Type B pancreatic cell (in vitro differentiated cells): ENCODE measurements around the gene RNF152. TPM values are rescaled to one million over a fixed set of nuclear protein-coding genes. Genes with fewer than 3 reads are reported as not detected.

ENCODE experiments used
- DNase-seq: peaks from one replicate; pipeline ENCODE4 v3.0.0; 2021; ENCODE audit warnings: mixed read lengths; ENCODE audit not compliant: unreplicated experiment; ENCODE audit errors: extremely low spot score
- H3K27ac Mint-ChIP-seq: 2 replicates; pipeline ENCODE4 v1.8.0; 2021; ENCODE audit warnings: mild to moderate bottlenecking, mixed read lengths
- H3K27me3 Mint-ChIP-seq: 2 replicates; pipeline ENCODE4 v1.8.0; 2021; ENCODE audit warnings: mixed read lengths
- H3K36me3 Mint-ChIP-seq: 2 replicates; pipeline ENCODE4 v1.8.0; 2021; ENCODE audit warnings: mixed read lengths
- H3K4me1 Mint-ChIP-seq: one replicate; pipeline ENCODE4 v1.8.0; 2021; ENCODE audit warnings: mixed read lengths; ENCODE audit not compliant: unreplicated experiment
- H3K4me3 Mint-ChIP-seq: 2 replicates; pipeline ENCODE4 v1.8.0; 2021; ENCODE audit warnings: mild to moderate bottlenecking, mixed read lengths
- H3K9me3 Mint-ChIP-seq: 2 replicates; pipeline ENCODE4 v1.8.0; 2021; ENCODE audit warnings: mixed read lengths
- CTCF ChIP-seq: fragments of 200-600 bp; sonication (generic); conservative IDR thresholded peaks from 2 replicates; pipeline ENCODE4 v1.5.0; 2021; ENCODE audit warnings: antibody characterized with exemption, mild to moderate bottlenecking
- total RNA-seq: library from RNA; stranded (reverse); gene quantifications from 2 replicates; pipeline ENCODE4 v1.2.1, GENCODE V29; 2021; ENCODE audit warnings: low replicate concordance

Gene RNF152
- total RNA-seq, 1 donor from 2014 or later: 23.6 TPM

DNA sequence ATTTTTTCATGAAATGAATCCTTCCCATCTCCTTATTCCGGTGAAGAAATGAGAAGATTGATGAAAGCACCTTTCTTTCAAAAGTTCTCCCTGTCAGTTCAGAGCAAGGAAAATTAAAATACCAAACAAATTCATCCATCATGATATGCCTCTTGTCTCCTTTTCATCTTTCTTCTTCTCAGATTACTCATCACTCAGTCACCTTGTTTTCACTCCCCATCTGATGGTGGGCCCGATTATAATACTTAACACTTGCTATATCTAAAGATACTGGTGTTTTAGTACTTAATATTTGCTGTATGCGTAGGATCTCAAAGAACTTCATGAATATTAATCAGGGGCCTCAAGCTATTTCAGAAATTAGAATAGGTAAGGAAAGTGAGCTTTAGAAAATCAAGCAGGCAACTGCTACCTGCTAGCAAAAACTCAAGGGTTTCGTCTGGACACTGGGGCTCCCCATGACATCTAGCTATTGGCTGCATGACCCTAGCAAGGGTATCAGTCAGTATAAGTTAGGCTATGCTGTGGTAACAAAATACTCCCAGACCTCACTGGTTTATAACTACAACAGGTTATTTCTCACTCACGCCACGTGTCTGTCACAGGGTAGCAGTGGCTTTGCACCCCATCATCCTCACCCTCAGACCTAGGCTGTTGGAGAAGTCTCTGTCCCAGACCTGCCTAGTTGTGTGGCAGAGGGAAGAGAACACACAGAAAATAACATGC is 39.0 kb upstream of the RNF152 start:
- Mint-ChIP-seq H3K36me3 (peaks cover 3% of the 10 kb centered on the region), H3K4me1 (peaks cover 5% of the 10 kb centered on the region), H3K4me3 (no peak overlapping the region), H3K27ac (no peak overlapping the region), H3K27me3 (no peaks in the 10 kb centered on the region), H3K9me3 (peaks cover 11% of the 10 kb centered on the region)
- no peak for DNase-seq
- TF ChIP-seq CTCF: no peak

DNA sequence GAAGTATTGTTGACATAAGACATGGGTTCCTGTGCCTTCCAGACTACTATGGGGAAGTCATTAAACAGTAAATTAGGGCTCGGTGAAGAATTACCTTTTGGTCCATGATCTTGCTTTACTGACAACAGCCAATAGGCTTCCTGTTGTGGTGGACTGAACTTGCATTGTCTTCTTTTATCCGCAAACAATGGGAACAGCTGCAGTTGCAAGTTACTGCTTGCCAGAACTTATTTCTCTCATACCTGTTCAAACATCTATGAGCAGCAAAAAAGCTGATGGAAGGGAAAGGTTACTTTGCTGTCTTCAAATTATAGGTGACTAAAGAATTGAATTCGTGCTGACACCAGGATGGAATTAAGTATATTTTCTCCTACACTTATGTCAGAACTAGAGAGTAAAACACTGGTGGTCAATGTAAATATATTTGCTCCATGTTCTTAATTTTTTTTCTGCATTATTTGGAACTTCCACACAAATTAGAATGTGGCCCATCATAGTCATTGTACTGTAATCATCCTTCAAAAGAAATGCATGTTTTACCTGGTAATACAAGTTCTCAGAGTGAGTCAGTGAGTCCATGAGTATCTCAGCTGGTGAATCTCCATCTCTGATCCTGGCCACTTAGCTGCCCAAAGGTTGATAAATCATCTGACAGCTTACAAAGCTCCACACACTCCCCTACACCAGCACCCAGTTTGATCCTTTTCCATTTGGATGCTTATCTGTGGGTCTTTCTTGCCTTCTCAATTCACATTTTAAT is 37.3 kb upstream of the RNF152 start:
- H3K27ac Mint-ChIP-seq: no peak overlapping the region
- TF ChIP-seq CTCF: no peak
- no peaks in the 10 kb centered on the region for H3K27me3 Mint-ChIP-seq
- no peak for DNase-seq
- peaks cover 3% of the 10 kb centered on the region for H3K36me3 Mint-ChIP-seq
- no peak overlapping the region for H3K4me3 Mint-ChIP-seq
- peaks cover 11% of the 10 kb centered on the region for H3K9me3 Mint-ChIP-seq
- peaks cover 5% of the 10 kb centered on the region for H3K4me1 Mint-ChIP-seq

DNA sequence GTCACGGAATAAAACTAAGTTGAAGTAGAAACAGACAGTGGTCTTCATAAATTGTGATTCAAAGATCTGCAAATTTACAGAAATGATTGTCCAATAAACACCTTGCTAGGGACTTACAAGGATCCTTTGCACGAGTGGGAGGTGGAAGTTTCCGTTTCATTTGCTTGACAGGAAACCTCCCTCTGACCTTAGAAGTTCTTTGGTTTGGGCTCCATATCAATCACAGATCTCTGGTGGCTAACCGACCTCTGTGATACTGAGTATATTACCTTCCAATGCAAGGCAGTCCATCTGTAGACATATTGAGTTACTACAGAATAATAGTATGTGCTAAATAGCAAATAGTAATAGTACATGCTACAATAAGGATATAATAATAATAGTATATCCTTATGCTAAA is 33.7 kb upstream of the RNF152 start:
- no peak overlapping the region for H3K27ac Mint-ChIP-seq
- no peak overlapping the region for H3K4me3 Mint-ChIP-seq
- TF ChIP-seq CTCF: no peak
- H3K9me3 Mint-ChIP-seq: peaks cover 11% of the 10 kb centered on the region
- H3K4me1 Mint-ChIP-seq: peaks cover 5% of the 10 kb centered on the region
- no peaks in the 10 kb centered on the region for H3K27me3 Mint-ChIP-seq
- H3K36me3 Mint-ChIP-seq: peaks cover 3% of the 10 kb centered on the region
- DNase-seq: no peak

DNA sequence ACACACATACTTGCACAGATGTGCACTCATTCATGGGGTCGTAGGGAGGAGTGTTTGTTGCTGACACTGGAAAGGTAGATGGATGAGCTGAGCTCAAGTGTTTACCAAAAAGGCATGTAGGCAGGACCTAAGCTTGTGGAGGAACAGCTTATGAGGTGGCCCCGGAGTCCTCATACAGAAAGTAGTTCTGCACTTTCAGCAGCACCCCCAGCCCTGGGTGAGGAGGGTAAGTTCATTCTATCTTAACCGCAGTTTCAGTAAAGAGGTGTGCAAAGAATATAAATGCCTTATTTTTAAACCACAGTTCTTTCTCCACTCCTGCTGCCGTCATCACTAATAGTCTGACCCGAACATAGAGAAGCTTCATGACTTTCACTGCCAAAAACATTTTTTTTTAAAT is 31.7 kb upstream of the RNF152 start:
- H3K4me1 Mint-ChIP-seq: peaks cover 1% of the 10 kb centered on the region
- TF ChIP-seq CTCF: no peak
- no peak overlapping the region for H3K4me3 Mint-ChIP-seq
- DNase-seq: no peak
- peaks cover 8% of the 10 kb centered on the region for H3K9me3 Mint-ChIP-seq
- H3K27ac Mint-ChIP-seq: no peak overlapping the region
- peaks cover 3% of the 10 kb centered on the region for H3K36me3 Mint-ChIP-seq
- no peaks in the 10 kb centered on the region for H3K27me3 Mint-ChIP-seq

GRCh38 chr18:61922435-61922834 is 29.6 kb upstream of the RNF152 start:
- Mint-ChIP-seq H3K36me3 (no peaks in the 10 kb centered on the region), H3K4me1 (no peaks in the 10 kb centered on the region), H3K27ac (no peak overlapping the region), H3K4me3 (no peak overlapping the region), H3K27me3 (no peaks in the 10 kb centered on the region), H3K9me3 (no peaks in the 10 kb centered on the region)
- no peak for TF ChIP-seq CTCF
- no peak for DNase-seq
